ENCODE data around the gene ANKHD1. TPM values are rescaled to one million over a fixed set of nuclear protein-coding genes. Genes with fewer than 3 reads are reported as not detected.

ANKHD1 gene
- total and polyA plus RNA-seq, 12 donors, result 26.6 to 77.9 (median 67.5) TPM

DNA sequence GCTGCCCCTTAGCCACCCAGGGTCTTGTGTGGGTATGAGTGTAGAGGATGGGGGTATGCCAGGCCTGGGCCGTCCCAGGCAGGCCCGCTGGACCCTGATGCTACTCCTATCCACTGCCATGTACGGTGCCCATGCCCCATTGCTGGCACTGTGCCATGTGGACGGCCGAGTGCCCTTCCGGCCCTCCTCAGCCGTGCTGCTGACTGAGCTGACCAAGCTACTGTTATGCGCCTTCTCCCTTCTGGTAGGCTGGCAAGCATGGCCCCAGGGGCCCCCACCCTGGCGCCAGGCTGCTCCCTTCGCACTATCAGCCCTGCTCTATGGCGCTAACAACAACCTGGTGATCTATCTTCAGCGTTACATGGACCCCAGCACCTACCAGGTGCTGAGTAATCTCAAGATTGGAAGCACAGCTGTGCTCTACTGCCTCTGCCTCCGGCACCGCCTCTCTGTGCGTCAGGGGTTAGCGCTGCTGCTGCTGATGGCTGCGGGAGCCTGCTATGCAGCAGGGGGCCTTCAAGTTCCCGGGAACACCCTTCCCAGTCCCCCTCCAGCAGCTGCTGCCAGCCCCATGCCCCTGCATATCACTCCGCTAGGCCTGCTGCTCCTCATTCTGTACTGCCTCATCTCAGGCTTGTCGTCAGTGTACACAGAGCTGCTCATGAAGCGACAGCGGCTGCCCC lies 165.6 kb downstream of the ANKHD1 start:
- Histone ChIP-seq H3K27me3 (no peaks in the 10 kb centered on the region), H3K4me1 (peaks cover 7 to 90% (median 74%) of the 10 kb centered on the region in 9 donors), H3K36me3 (peaks cover 0 to 39% (median 19%) of the 10 kb centered on the region in 9 donors), H3K4me3 (no peak overlapping the region), H3K27ac (peak overlapping the region in 4 of 10 donors; percentile 2 to 91 (median 14)), H3K9me3 (no peaks in the 10 kb centered on the region)
- intact Hi-C loops (cut with DNase I), result loop anchor here in 6 of 10 donors (5.0 to 10.0 kb wide), 3 partner anchors 65 to 70 kb away; partner anchors contain the start of genes TMCO6 (in 5 of the 6) and CD14 (in 3 of the 6)
- ATAC-seq (no peak), DNase-seq (peak in 1 of 2 donors; percentile 26)
- 74 to 81% methylated on average over 22 of the region's 22 CpGs for WGBS, 2 donors
- TF ChIP-seq, protein P1, sequence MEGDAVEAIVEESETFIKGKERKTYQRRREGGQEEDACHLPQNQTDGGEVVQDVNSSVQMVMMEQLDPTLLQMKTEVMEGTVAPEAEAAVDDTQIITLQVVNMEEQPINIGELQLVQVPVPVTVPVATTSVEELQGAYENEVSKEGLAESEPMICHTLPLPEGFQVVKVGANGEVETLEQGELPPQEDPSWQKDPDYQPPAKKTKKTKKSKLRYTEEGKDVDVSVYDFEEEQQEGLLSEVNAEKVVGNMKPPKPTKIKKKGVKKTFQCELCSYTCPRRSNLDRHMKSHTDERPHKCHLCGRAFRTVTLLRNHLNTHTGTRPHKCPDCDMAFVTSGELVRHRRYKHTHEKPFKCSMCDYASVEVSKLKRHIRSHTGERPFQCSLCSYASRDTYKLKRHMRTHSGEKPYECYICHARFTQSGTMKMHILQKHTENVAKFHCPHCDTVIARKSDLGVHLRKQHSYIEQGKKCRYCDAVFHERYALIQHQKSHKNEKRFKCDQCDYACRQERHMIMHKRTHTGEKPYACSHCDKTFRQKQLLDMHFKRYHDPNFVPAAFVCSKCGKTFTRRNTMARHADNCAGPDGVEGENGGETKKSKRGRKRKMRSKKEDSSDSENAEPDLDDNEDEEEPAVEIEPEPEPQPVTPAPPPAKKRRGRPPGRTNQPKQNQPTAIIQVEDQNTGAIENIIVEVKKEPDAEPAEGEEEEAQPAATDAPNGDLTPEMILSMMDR (IDR thresholded peaks at IDR 0.05), result no peak

DNA sequence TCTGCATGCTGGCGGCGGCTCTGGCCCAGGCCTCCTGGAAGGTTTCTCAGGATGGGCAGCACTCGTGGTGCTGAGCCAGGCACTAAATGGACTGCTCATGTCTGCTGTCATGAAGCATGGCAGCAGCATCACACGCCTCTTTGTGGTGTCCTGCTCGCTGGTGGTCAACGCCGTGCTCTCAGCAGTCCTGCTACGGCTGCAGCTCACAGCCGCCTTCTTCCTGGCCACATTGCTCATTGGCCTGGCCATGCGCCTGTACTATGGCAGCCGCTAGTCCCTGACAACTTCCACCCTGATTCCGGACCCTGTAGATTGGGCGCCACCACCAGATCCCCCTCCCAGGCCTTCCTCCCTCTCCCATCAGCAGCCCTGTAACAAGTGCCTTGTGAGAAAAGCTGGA lies 166.2 kb downstream of the ANKHD1 start:
- no peaks in the 10 kb centered on the region for H3K9me3 ChIP-seq
- H3K36me3 ChIP-seq, result peaks cover 0 to 39% (median 19%) of the 10 kb centered on the region in 9 donors
- DNase-seq (no peak), ATAC-seq (no peak)
- WGBS, 2 donors, result 91 to 94% methylated on average over 13 of the region's 13 CpGs
- peak overlapping the region in 2 of 10 donors; percentile 18 to 91 for H3K27ac ChIP-seq
- H3K27me3 ChIP-seq, result no peaks in the 10 kb centered on the region
- TF ChIP-seq, protein P1 (IDR thresholded peaks at IDR 0.05), result no peak
- peaks cover 7 to 84% (median 68%) of the 10 kb centered on the region in 9 donors for H3K4me1 ChIP-seq
- H3K4me3 ChIP-seq, result no peak overlapping the region
- intact Hi-C loops (cut with DNase I), result loop anchor here in 6 of 10 donors (5.0 to 10.0 kb wide), 3 partner anchors 64 to 69 kb away; partner anchors contain the start of genes TMCO6 (in 5 of the 6) and CD14 (in 3 of the 6)

DNA sequence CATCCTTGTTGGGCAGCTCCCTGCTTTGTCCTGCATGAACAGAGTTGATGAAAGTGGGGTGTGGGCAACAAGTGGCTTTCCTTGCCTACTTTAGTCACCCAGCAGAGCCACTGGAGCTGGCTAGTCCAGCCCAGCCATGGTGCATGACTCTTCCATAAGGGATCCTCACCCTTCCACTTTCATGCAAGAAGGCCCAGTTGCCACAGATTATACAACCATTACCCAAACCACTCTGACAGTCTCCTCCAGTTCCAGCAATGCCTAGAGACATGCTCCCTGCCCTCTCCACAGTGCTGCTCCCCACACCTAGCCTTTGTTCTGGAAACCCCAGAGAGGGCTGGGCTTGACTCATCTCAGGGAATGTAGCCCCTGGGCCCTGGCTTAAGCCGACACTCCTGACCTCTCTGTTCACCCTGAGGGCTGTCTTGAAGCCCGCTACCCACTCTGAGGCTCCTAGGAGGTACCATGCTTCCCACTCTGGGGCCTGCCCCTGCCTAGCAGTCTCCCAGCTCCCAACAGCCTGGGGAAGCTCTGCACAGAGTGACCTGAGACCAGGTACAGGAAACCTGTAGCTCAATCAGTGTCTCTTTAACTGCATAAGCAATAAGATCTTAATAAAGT lies 166.9 kb downstream of the ANKHD1 start:
- 77 to 97% methylated on average over 2 of the region's 2 CpGs for WGBS, 2 donors
- Histone ChIP-seq H3K4me3 (peak overlapping the region in 1 of 10 donors; percentile 3), H3K27me3 (no peaks in the 10 kb centered on the region), H3K27ac (peak overlapping the region; percentile 30 to 91 (median 78)), H3K4me1 (peaks cover 7 to 78% (median 62%) of the 10 kb centered on the region in 9 donors), H3K9me3 (no peaks in the 10 kb centered on the region), H3K36me3 (peaks cover 0 to 39% (median 19%) of the 10 kb centered on the region in 9 donors)
- TF ChIP-seq, protein P1 (IDR thresholded peaks at IDR 0.05), result no peak
- DNase-seq (no peak), ATAC-seq (no peak)
- intact Hi-C loops (cut with DNase I), result loop anchor here in 6 of 10 donors (5.0 to 10.0 kb wide), 3 partner anchors 64 to 69 kb away; partner anchors contain the start of genes TMCO6 (in 5 of the 6) and CD14 (in 3 of the 6)

DNA sequence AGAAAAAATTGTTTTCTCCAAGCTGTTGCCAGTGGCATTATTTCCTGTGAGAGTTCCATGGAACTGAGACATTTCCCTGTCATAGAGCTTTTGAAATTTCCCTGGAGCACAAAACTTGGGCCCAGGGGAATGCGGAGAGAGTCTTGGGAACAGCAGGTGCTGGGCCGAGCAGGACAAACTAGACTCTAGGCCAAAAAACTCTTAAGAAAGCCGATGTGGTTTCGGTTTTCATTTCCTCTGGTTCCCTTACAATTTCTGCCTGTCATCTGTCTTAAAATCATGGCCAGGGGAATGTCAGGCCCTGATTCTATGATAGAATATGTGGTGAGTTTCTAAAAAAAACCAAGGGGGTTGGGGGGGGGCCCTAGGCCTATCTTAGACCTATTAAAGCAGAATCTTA lies 167.6 kb downstream of the ANKHD1 start:
- peaks cover 0 to 39% (median 19%) of the 10 kb centered on the region in 9 donors for H3K36me3 ChIP-seq
- peak overlapping the region; percentile 30 to 91 (median 78) for H3K27ac ChIP-seq
- no peak for DNase-seq
- H3K4me1 ChIP-seq, result peaks cover 7 to 79% (median 60%) of the 10 kb centered on the region in 9 donors
- WGBS, 2 donors, result 27 to 59% methylated on average over 4 of the region's 4 CpGs
- no peaks in the 10 kb centered on the region for H3K27me3 ChIP-seq
- TF ChIP-seq, protein P1 (IDR thresholded peaks at IDR 0.05), result no peak
- no peaks in the 10 kb centered on the region for H3K9me3 ChIP-seq
- peak overlapping the region in 2 of 10 donors; percentile 1 to 3 for H3K4me3 ChIP-seq
- intact Hi-C loops (cut with DNase I), result loop anchor here in 6 of 10 donors (5.0 to 10.0 kb wide), 3 partner anchors 63 to 68 kb away; partner anchors contain the start of genes TMCO6 (in 5 of the 6) and CD14 (in 3 of the 6)
- ATAC-seq, result no peak
